Immature natural killer cell (primary cell): ENCODE measurements around the gene PTPRE. TPM values are rescaled to one million over a fixed set of nuclear protein-coding genes. Genes with fewer than 3 reads are reported as not detected.
A peak's percentile ranks its signal among the peaks of the same experiment; 100 is the strongest.

Experiments
- DNase-seq, 3 donors: peaks; one replicate each; pipeline ENCODE4 v3.0.0; 2022; ENCODE audit warnings: mixed read lengths in 1 of 3
- H3K27ac Mint-ChIP-seq, 6 donors: one replicate each; pipeline ENCODE4 v1.8.0; 2020; ENCODE audit warnings: mixed read lengths in 6 of 6, mild to moderate bottlenecking in 5 of 6, inconsistent platforms in 4 of 6, moderate library complexity in 3 of 6
- H3K27me3 Mint-ChIP-seq, 3 donors: one replicate each; pipeline ENCODE4 v1.8.0; 2020 to 2021; ENCODE audit warnings: low read depth in 3 of 3, mild to moderate bottlenecking in 3 of 3, mixed read lengths in 3 of 3, moderate library complexity in 3 of 3, inconsistent platforms in 1 of 3
- H3K36me3 Mint-ChIP-seq, 3 donors: one replicate each; pipeline ENCODE4 v1.8.0; 2020; ENCODE audit warnings: mixed read lengths in 3 of 3, inconsistent platforms in 2 of 3, mild to moderate bottlenecking in 2 of 3
- H3K4me1 Mint-ChIP-seq, 2 donors: one replicate each; pipeline ENCODE4 v1.8.0; 2020; ENCODE audit warnings: inconsistent platforms in 2 of 2, mild to moderate bottlenecking in 2 of 2, mixed read lengths in 2 of 2, moderate library complexity in 1 of 2
- H3K4me3 Mint-ChIP-seq, 5 donors: one replicate each; pipeline ENCODE4 v1.8.0; 2020; ENCODE audit warnings: mild to moderate bottlenecking in 5 of 5, mixed read lengths in 5 of 5, inconsistent platforms in 3 of 5, moderate library complexity in 3 of 5
- H3K9me3 Mint-ChIP-seq, 6 donors: one replicate each; pipeline ENCODE4 v1.8.0; 2020; ENCODE audit warnings: mild to moderate bottlenecking in 6 of 6, mixed read lengths in 6 of 6, inconsistent platforms in 4 of 6, moderate library complexity in 3 of 6
- polyA plus RNA-seq, 3 donors: library from polyadenylated mRNA; unstranded; fragments of 300-500 nt; fragmentation: Illumina TruSeq; gene quantifications; one replicate each; pipeline ENCODE4 v1.2.3, GENCODE V29; 2021

The PTPRE gene
- polyA plus RNA-seq, 3 donors from 2014 or later = 35.7 to 73.1 (median 40.3) TPM

- Mint-ChIP-seq H3K27me3 (peaks cover 10 to 17% (median 14%) of the 10 kb centered on the region in 3 donors), H3K4me3 (peak overlapping the region in 2 of 5 donors; percentile 86 to 87), H3K9me3 (no peaks in the 10 kb centered on the region), H3K27ac (no peak overlapping the region), H3K4me1 (peaks cover 17 to 30% of the 10 kb centered on the region in 2 donors), H3K36me3 (peaks cover 0 to 8% (median 0%) of the 10 kb centered on the region in 3 donors)
- no peak for DNase-seq
Observed at GRCh38 chr10:128123846-128124245, 216.9 kb downstream of the PTPRE start.

GRCh38 chr10:128124813-128125403 is 218.0 kb downstream of the PTPRE start:
- H3K4me1 Mint-ChIP-seq = peaks cover 17 to 30% of the 10 kb centered on the region in 2 donors
- no peaks in the 10 kb centered on the region for H3K9me3 Mint-ChIP-seq
- peak overlapping the region; percentile 86 to 93 (median 88) for H3K4me3 Mint-ChIP-seq
- DNase-seq = no peak
- H3K27me3 Mint-ChIP-seq = peaks cover 10 to 17% (median 14%) of the 10 kb centered on the region in 3 donors
- peak overlapping the region in 3 of 6 donors; percentile 28 to 61 (median 58) for H3K27ac Mint-ChIP-seq
- peaks cover 0 to 8% (median 0%) of the 10 kb centered on the region in 3 donors for H3K36me3 Mint-ChIP-seq

- peak in 1 of 3 donors; percentile 11 for DNase-seq
- Mint-ChIP-seq H3K27ac (peak overlapping the region in 3 of 6 donors; percentile 28 to 61 (median 58)), H3K27me3 (peaks cover 10 to 17% (median 14%) of the 10 kb centered on the region in 3 donors), H3K4me1 (peaks cover 17 to 30% of the 10 kb centered on the region in 2 donors), H3K36me3 (peaks cover 0 to 8% (median 0%) of the 10 kb centered on the region in 3 donors), H3K9me3 (no peaks in the 10 kb centered on the region), H3K4me3 (peak overlapping the region; percentile 86 to 93 (median 88))
Observed at GRCh38 chr10:128125416-128125943, 218.6 kb downstream of the PTPRE start.

GRCh38 chr10:128125944-128126764 is 219.3 kb downstream of the PTPRE start, which contains the start of gene MKI67:
Gene MKI67 (minus strand): TSS chr10:128126423. CDS start chr10:128125667, 756 bp downstream.
- H3K36me3 Mint-ChIP-seq = peaks cover 0 to 8% (median 0%) of the 10 kb centered on the region in 3 donors
- H3K27ac Mint-ChIP-seq = peak within 1 kb of the TSS in 5 of 6 donors; percentile 84 to 87 (median 87)
- H3K4me1 Mint-ChIP-seq = peaks cover 17 to 30% of the 10 kb centered on the region in 2 donors
- peak; percentile 84 to 88 (median 87) for DNase-seq
- no peaks in the 10 kb centered on the region for H3K9me3 Mint-ChIP-seq
- peak within 1 kb of the TSS; percentile 86 to 95 (median 89) for H3K4me3 Mint-ChIP-seq
- peaks cover 10 to 17% (median 14%) of the 10 kb centered on the region in 3 donors for H3K27me3 Mint-ChIP-seq

- H3K9me3 Mint-ChIP-seq = no peaks in the 10 kb centered on the region
- H3K36me3 Mint-ChIP-seq = no peaks in the 10 kb centered on the region
- peaks cover 13 to 20% (median 14%) of the 10 kb centered on the region in 3 donors for H3K27me3 Mint-ChIP-seq
- H3K4me3 Mint-ChIP-seq = no peak overlapping the region
- H3K4me1 Mint-ChIP-seq = peaks cover 15 to 30% of the 10 kb centered on the region in 2 donors
- DNase-seq = no peak
- no peak overlapping the region for H3K27ac Mint-ChIP-seq
Observed at GRCh38 chr10:128128582-128128981, 221.7 kb downstream of the PTPRE start.

- H3K4me3 Mint-ChIP-seq = no peak overlapping the region
- peaks cover 11 to 13% (median 13%) of the 10 kb centered on the region in 3 donors for H3K27me3 Mint-ChIP-seq
- no peak overlapping the region for H3K27ac Mint-ChIP-seq
- H3K36me3 Mint-ChIP-seq = no peaks in the 10 kb centered on the region
- no peak for DNase-seq
- H3K4me1 Mint-ChIP-seq = peaks cover 10 to 20% of the 10 kb centered on the region in 2 donors
- H3K9me3 Mint-ChIP-seq = no peaks in the 10 kb centered on the region
Observed at GRCh38 chr10:128130051-128130450, 223.1 kb downstream of the PTPRE start.

Other genes starting within 250 kb of the PTPRE start
- gene FOXI2, start 169.9 kb upstream of the PTPRE start, polyA plus RNA-seq = not detected
- gene CLRN3, start 14.2 kb upstream of the PTPRE start, polyA plus RNA-seq = not detected
- 1 to 10 TPM in 1 of 3 donors, under 1 TPM in 1, not detected in 1; 0.10 to 1.2 TPM for gene MKI67, start 219.3 kb downstream of the PTPRE start, polyA plus RNA-seq